GM18517 (cell line): ENCODE results near the gene MSLN.
"Not testable (repeated sequence)": the region's sequence is repeated elsewhere in the genome, so short reads cannot be mapped to it uniquely, and the experiment has no call there.

Source experiments
- ATAC-seq: cut with Tn5 transposase; IDR thresholded peaks from one replicate; pipeline ENCODE4 v1.9.1; 2021; ENCODE audit warnings: mild to moderate bottlenecking, moderate library complexity; ENCODE audit not compliant: unreplicated experiment

MSLN gene

GRCh38 chr16:772959-773358 lies 12.4 kb downstream of the MSLN start:
- ATAC-seq = no peak

- no peak for ATAC-seq
These were observed 13.8 kb downstream of the MSLN start for GRCh38 chr16:774086-775001.

GRCh38 chr16:775236-775796 lies 14.8 kb downstream of the MSLN start:
- ATAC-seq = no peak

- ATAC-seq = not testable (repeated sequence)
These were observed 15.8 kb downstream of the MSLN start for GRCh38 chr16:776298-776697.

- no peak for ATAC-seq
These were observed 16.3 kb downstream of the MSLN start for GRCh38 chr16:776824-777223.

GRCh38 chr16:777826-778225 lies 17.3 kb downstream of the MSLN start:
- no peak for ATAC-seq

GRCh38 chr16:778447-778846 lies 17.9 kb downstream of the MSLN start:
- no peak for ATAC-seq

- no peak for ATAC-seq
These were observed 18.5 kb downstream of the MSLN start for GRCh38 chr16:778909-779527.

GRCh38 chr16:779561-779960 lies 19.0 kb downstream of the MSLN start:
- ATAC-seq = no peak

- no peak for ATAC-seq
These were observed 19.8 kb downstream of the MSLN start for GRCh38 chr16:780296-780695.

GRCh38 chr16:781346-782010 lies 20.9 kb downstream of the MSLN start:
- no peak for ATAC-seq

GRCh38 chr16:782258-782657 lies 21.7 kb downstream of the MSLN start:
- ATAC-seq = no peak

- no peak for ATAC-seq
These were observed 22.4 kb downstream of the MSLN start for GRCh38 chr16:782766-783403.

GRCh38 chr16:783404-784161 lies 23.0 kb downstream of the MSLN start:
- no peak for ATAC-seq

GRCh38 chr16:784431-784830 lies 23.9 kb downstream of the MSLN start:
- ATAC-seq = no peak

- ATAC-seq = no peak
These were observed 25.3 kb downstream of the MSLN start for GRCh38 chr16:785563-786535.

- ATAC-seq = no peak
These were observed 26.9 kb downstream of the MSLN start for GRCh38 chr16:787321-787966.

GRCh38 chr16:787978-788398 lies 27.5 kb downstream of the MSLN start, which contains the start of gene RPUSD1:
RPUSD1 (minus strand) TSS chr16:788381; CDS start chr16:787737, 644 bp downstream.
- ATAC-seq = peak; percentile 35
